ENCODE measurements around the gene DDN. TPM values are rescaled to one million over a fixed set of nuclear protein-coding genes. Genes with fewer than 3 reads are reported as not detected.

DDN gene
- polyA plus RNA-seq, 1 donor (not counting 4 experiments of a cell fraction or from before 2014, with no cell fraction given) = 0.10 TPM

- dilution Hi-C loops (cut with MboI; ENCODE audit: extremely low pct_ligation_motif_present, low sequenced_read_pairs) = no loop called here
- TF ChIP-seq, protein P1, sequence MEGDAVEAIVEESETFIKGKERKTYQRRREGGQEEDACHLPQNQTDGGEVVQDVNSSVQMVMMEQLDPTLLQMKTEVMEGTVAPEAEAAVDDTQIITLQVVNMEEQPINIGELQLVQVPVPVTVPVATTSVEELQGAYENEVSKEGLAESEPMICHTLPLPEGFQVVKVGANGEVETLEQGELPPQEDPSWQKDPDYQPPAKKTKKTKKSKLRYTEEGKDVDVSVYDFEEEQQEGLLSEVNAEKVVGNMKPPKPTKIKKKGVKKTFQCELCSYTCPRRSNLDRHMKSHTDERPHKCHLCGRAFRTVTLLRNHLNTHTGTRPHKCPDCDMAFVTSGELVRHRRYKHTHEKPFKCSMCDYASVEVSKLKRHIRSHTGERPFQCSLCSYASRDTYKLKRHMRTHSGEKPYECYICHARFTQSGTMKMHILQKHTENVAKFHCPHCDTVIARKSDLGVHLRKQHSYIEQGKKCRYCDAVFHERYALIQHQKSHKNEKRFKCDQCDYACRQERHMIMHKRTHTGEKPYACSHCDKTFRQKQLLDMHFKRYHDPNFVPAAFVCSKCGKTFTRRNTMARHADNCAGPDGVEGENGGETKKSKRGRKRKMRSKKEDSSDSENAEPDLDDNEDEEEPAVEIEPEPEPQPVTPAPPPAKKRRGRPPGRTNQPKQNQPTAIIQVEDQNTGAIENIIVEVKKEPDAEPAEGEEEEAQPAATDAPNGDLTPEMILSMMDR (optimal IDR thresholded peaks at IDR 0.05 in 1 of 3, IDR thresholded peaks at IDR 0.05 in 1 of 3, conservative IDR thresholded peaks at IDR 0.05 in 1 of 3; ENCODE audit: extremely low read depth in 1 of 3, insufficient read depth in 2 of 3, low read length in 3 of 3) = no peak
- no peak for TF ChIP-seq EZH2 (IDR thresholded peaks at IDR 0.05; ENCODE audit: low read length)
- no peak overlapping the region for H3K27ac ChIP-seq (ENCODE audit: control insufficient read depth, insufficient read depth, low read length)
- H3K4me3 ChIP-seq (ENCODE audit: control insufficient read depth in 2 of 3, extremely low read depth in 1 of 3, insufficient read depth in 2 of 3, low read depth in 1 of 3, low read length in 3 of 3) = no peak overlapping the region
- no peaks in the 10 kb centered on the region for H4K20me1 ChIP-seq (ENCODE audit: control insufficient read depth, extremely low read depth, insufficient read depth, low read length)
- H3K27me3 ChIP-seq (ENCODE audit: control insufficient read depth, extremely low read depth, insufficient read depth, low read length) = no peaks in the 10 kb centered on the region
- H3K9me3 ChIP-seq (ENCODE audit: control insufficient read depth, low read depth, low read length) = no peaks in the 10 kb centered on the region
- FAIRE-seq (no peak), DNase-seq (ENCODE audit: low read depth, low spot score) (no peak)
- H3K36me3 ChIP-seq (ENCODE audit: control insufficient read depth in 2 of 2, extremely low read depth in 1 of 2, insufficient read depth in 2 of 2, low read length in 2 of 2) = peaks cover 31 to 52% of the 10 kb centered on the region in 2 experiments
- H2AFZ ChIP-seq (ENCODE audit: control insufficient read depth, low read length) = no peak overlapping the region
- no peak overlapping the region for H3K4me2 ChIP-seq (ENCODE audit: control insufficient read depth, extremely low read depth, insufficient read depth, low read depth, low read length)
- H3K4me1 ChIP-seq (ENCODE audit: control insufficient read depth, extremely low read depth, insufficient read depth, low read length) = no peaks in the 10 kb centered on the region
- H3K9ac ChIP-seq (ENCODE audit: control insufficient read depth, extremely low read depth, insufficient read depth, low read length) = no peak overlapping the region
- no peaks in the 10 kb centered on the region for H3K9me1 ChIP-seq (ENCODE audit: control insufficient read depth, extremely low read depth, insufficient read depth, low read length)
- H3K79me2 ChIP-seq (ENCODE audit: control insufficient read depth, insufficient read depth, low read length) = no peaks in the 10 kb centered on the region
Observed at GRCh38 chr12:49024543-49024942, 25.4 kb upstream of the DDN start.

DNA sequence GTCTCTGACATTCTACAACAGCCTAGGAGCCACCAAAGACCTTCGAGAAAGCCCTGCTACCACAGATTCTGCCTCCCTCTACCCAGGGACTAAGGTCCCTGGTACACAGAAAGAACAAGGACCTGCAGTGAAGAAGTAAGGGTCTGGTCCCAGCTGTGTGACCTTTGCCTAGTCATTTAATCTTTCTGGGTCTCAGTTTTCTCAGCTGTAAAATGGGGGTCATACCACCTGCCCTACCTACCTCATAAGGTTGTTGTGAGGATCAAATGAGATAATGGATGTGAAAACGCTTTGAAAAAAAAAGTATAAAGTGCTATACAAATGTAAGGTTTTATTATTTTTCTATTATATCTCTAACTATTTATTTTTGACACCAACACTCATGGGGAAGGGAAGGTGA, 24.6 kb upstream of the DDN start:
- Histone ChIP-seq H3K9me3 (ENCODE audit: control insufficient read depth, low read depth, low read length) (no peaks in the 10 kb centered on the region), H3K9ac (ENCODE audit: control insufficient read depth, extremely low read depth, insufficient read depth, low read length) (no peak overlapping the region), H2AFZ (ENCODE audit: control insufficient read depth, low read length) (no peak overlapping the region), H3K27me3 (ENCODE audit: control insufficient read depth, extremely low read depth, insufficient read depth, low read length) (no peaks in the 10 kb centered on the region), H3K79me2 (ENCODE audit: control insufficient read depth, insufficient read depth, low read length) (no peaks in the 10 kb centered on the region), H4K20me1 (ENCODE audit: control insufficient read depth, extremely low read depth, insufficient read depth, low read length) (no peaks in the 10 kb centered on the region), H3K27ac (ENCODE audit: control insufficient read depth, insufficient read depth, low read length) (no peak overlapping the region), H3K4me1 (ENCODE audit: control insufficient read depth, extremely low read depth, insufficient read depth, low read length) (no peaks in the 10 kb centered on the region), H3K36me3 (ENCODE audit: control insufficient read depth in 2 of 2, extremely low read depth in 1 of 2, insufficient read depth in 2 of 2, low read length in 2 of 2) (peaks cover 29 to 51% of the 10 kb centered on the region in 2 experiments), H3K4me2 (ENCODE audit: control insufficient read depth, extremely low read depth, insufficient read depth, low read depth, low read length) (no peak overlapping the region), H3K4me3 (ENCODE audit: control insufficient read depth in 2 of 3, extremely low read depth in 1 of 3, insufficient read depth in 2 of 3, low read depth in 1 of 3, low read length in 3 of 3) (no peak overlapping the region), H3K9me1 (ENCODE audit: control insufficient read depth, extremely low read depth, insufficient read depth, low read length) (no peaks in the 10 kb centered on the region)
- no peak for FAIRE-seq
- DNase-seq (ENCODE audit: low read depth, low spot score) = no peak
- dilution Hi-C loops (cut with MboI; ENCODE audit: extremely low pct_ligation_motif_present, low sequenced_read_pairs) = no loop called here
- TF ChIP-seq, protein P1 (optimal IDR thresholded peaks at IDR 0.05 in 1 of 3, IDR thresholded peaks at IDR 0.05 in 1 of 3, conservative IDR thresholded peaks at IDR 0.05 in 1 of 3; ENCODE audit: extremely low read depth in 1 of 3, insufficient read depth in 2 of 3, low read length in 3 of 3) = no peak
- TF ChIP-seq EZH2 (IDR thresholded peaks at IDR 0.05; ENCODE audit: low read length) = no peak

Data from keratinocyte (primary cell).